Heart right ventricle (tissue), 16 donors: ENCODE results near the gene SEC23A. TPM values are rescaled to one million over a fixed set of nuclear protein-coding genes. Genes with fewer than 3 reads are reported as not detected.

Source experiments
- ATAC-seq, 8 donors: fragments of 200-7000 bp; cut with Tn5 transposase; one replicate each; pipeline ENCODE4 v1.9.1; 2020; ENCODE audit warnings: mild to moderate bottlenecking in 8 of 8, moderate library complexity in 8 of 8, moderate number of reproducible peaks in 1 of 8
- DNase-seq, 2 donors: peaks; one replicate each; pipeline ENCODE4 v3.0.0-alpha.2; 2020
- H3K27ac ChIP-seq, 10 donors: fragments of 200-600 bp; sonication (generic) in 2 of 10; one replicate each; pipeline versions ENCODE4 v1.5.0 to v1.8.0; 2020 to 2022; ENCODE audit warnings: mild to moderate bottlenecking in 3 of 10
- H3K27me3 ChIP-seq, 7 donors: fragments of 200-600 bp; one replicate each; pipeline ENCODE4 v1.8.0; 2021 to 2022; ENCODE audit warnings: mild to moderate bottlenecking in 2 of 7
- H3K36me3 ChIP-seq, 9 donors: fragments of 200-600 bp; sonication (generic) in 1 of 9; one replicate each; pipeline versions ENCODE4 v1.5.0 to v1.8.0; 2020 to 2022; ENCODE audit warnings: mild to moderate bottlenecking in 2 of 9
- H3K4me1 ChIP-seq, 9 donors: fragments of 200-600 bp; sonication (generic) in 1 of 9; one replicate each; pipeline versions ENCODE4 v1.5.0 to v1.8.0; 2020 to 2022; ENCODE audit warnings: mild to moderate bottlenecking in 4 of 9
- H3K4me3 ChIP-seq, 10 donors: fragments of 200-600 bp; sonication (generic) in 2 of 10; one replicate each; pipeline versions ENCODE4 v1.5.0 to v1.8.0; 2020 to 2022; ENCODE audit warnings: mild to moderate bottlenecking in 7 of 10, moderate library complexity in 2 of 10
- H3K9me3 ChIP-seq, 11 donors: fragments of 200-600 bp in 10 of 11; sonication (generic) in 2 of 11; one replicate each; pipeline versions ENCODE4 v1.5.0 to v1.8.0; 2013 to 2022; ENCODE audit warnings: mild to moderate bottlenecking in 2 of 11, control low read depth in 1 of 11, moderate library complexity in 1 of 11
- CTCF ChIP-seq, 9 donors: fragments of 200-600 bp; sonication (generic) in 2 of 9; IDR thresholded peaks; one replicate each; pipeline versions ENCODE4 v1.5.0 to v1.8.0; 2021 to 2022; ENCODE audit warnings: antibody characterized with exemption in 9 of 9, mild to moderate bottlenecking in 5 of 9, moderate library complexity in 1 of 9
- WGBS, 2 donors: extraction: QIAGEN DNeasy Blood & Tissue Kit; methylation state at CpG; one replicate each; pipeline ENCODE4 v1.1.7; 2013; ENCODE audit warnings: inconsistent platforms in 1 of 2; 5-methylcytosine and 5-hydroxymethylcytosine counted together
- intact Hi-C, 10 donors: fragments of 100-400 bp; cut with DNase I; formaldehyde crosslinking; loops; one replicate each; pipeline versions ENCODE4 v1.11.1 to v1.14.2; 2022
- polyA plus RNA-seq, 2 donors: library from polyadenylated mRNA; stranded (reverse); fragments of 200-250 nt; gene quantifications; one replicate each; pipeline ENCODE4 v1.2.3, GENCODE V29; 2013
- total RNA-seq, 10 donors: library from RNA; stranded (reverse); fragmentation: NEBNext Ultra II Directional in 3 of 10; extraction: Animal tissue kit (Norgen Biotek cat#: 25700) in 3 of 10; gene quantifications; one replicate each; pipeline versions ENCODE4 v1.2.1 to v1.2.4, GENCODE V29; 2021 to 2023
- donor health status: Arrhythmogenic right ventricular cardiomyopathy.
- donor health status: ischemic (EF 13 %, LVEDD 7.1; RV severe dilation, severe dysfunction).
- donor health status: healthy with polysubstance abuse.
- donor health status: DM: no; HTN: yes; CAD: no.
- donor health status: DM: no; HTN: no; CAD: no.
- donor health status: ischemic (EF 25% LVEDD 6.9; RV normal size, moderate dysfunction).
- donor health status: ischemic (EF 25% LVEDD 5.7; RV mildly dilated, moderate dysfunction).
- donor health status: healthy.
- donor health status: DM: yes; HTN: yes; CAD: no.
- donor health status: Ischemic cardiomyopathy.
- donor health status: ischemic (EF 35%, LVEDD 5.7; RV mildly dilated, moderate dysfunction).
- donor health status: nonischemic (EF 11% LVEDD 7.7; RV severe dilation, severe dysfunction).
- donor health status: DM: yes; HTN: yes; CAD: no.
- donor health status: PGD.
- donor health status: ischemic (EF 29% LVEDD 5.4; RV normal size, mild dysfunction).
- donor health status: nonischemic (EF 23%, LVEDD 6.1; RV moderate dilation, normal function).

SEC23A gene
- total and polyA plus RNA-seq, 12 donors = 12.1 to 113 (median 80.6) TPM

- Histone ChIP-seq H3K9me3 (no peaks in the 10 kb centered on the region), H3K27ac (no peak overlapping the region), H3K4me3 (no peak overlapping the region), H3K4me1 (no peaks in the 10 kb centered on the region), H3K27me3 (no peaks in the 10 kb centered on the region), H3K36me3 (peaks cover 0 to 100% (median 49%) of the 10 kb centered on the region in 9 donors)
- DNase-seq (no peak), ATAC-seq (no peak)
- WGBS, 2 donors = 51 to 63% methylated on average over 3 of the region's 3 CpGs
- intact Hi-C loops = no loop called here
- TF ChIP-seq CTCF (IDR thresholded peaks at IDR 0.05) = peak in 7 of 9 donors; percentile 11 to 48 (median 29)
Measured at GRCh38 chr14:39034481-39035296, 68.3 kb downstream of the SEC23A start.

DNA sequence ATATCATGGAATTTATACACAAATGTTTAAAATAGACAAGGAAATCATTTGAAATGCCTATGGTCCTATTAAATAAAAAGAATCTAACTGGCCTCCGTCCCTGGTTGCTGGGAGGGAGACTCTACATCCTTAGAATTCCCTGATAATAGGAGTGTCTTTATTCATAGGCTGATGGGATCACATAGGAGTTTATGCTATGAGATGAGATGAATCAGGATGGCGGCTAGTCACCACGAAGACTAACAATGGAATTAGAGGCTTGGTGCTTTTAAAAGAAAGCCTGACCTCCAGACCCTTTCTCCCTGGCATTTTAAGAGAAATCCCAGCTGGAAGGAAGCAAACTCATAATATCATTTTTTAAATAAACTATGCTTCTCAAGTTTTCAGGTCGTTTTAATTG lies 69.7 kb downstream of the SEC23A start:
- H3K36me3 ChIP-seq = peaks cover 0 to 99% (median 36%) of the 10 kb centered on the region in 9 donors
- intact Hi-C loops = no loop called here
- H3K9me3 ChIP-seq = no peaks in the 10 kb centered on the region
- DNase-seq (no peak), ATAC-seq (no peak)
- H3K4me1 ChIP-seq = no peaks in the 10 kb centered on the region
- H3K27me3 ChIP-seq = no peaks in the 10 kb centered on the region
- no peak overlapping the region for H3K4me3 ChIP-seq
- H3K27ac ChIP-seq = no peak overlapping the region
- 82 to 85% methylated on average over 4 of the region's 4 CpGs for WGBS, 2 donors
- no peak for TF ChIP-seq CTCF (IDR thresholded peaks at IDR 0.05)

- WGBS, 2 donors = 92 to 97% methylated on average over 10 of the region's 10 CpGs
- Histone ChIP-seq H3K9me3 (no peaks in the 10 kb centered on the region), H3K4me1 (no peaks in the 10 kb centered on the region), H3K27ac (no peak overlapping the region), H3K27me3 (no peaks in the 10 kb centered on the region), H3K36me3 (peaks cover 0 to 67% (median 11%) of the 10 kb centered on the region in 9 donors), H3K4me3 (no peak overlapping the region)
- ATAC-seq = no peak
- intact Hi-C loops = no loop called here
- TF ChIP-seq CTCF (IDR thresholded peaks at IDR 0.05) = no peak
- DNase-seq = no peak
Measured at GRCh38 chr14:39030209-39030608, 72.8 kb downstream of the SEC23A start.

GRCh38 chr14:39029789-39030188 lies 73.2 kb downstream of the SEC23A start:
- H3K27me3 ChIP-seq = no peaks in the 10 kb centered on the region
- H3K36me3 ChIP-seq = peaks cover 0 to 63% (median 11%) of the 10 kb centered on the region in 9 donors
- no peak overlapping the region for H3K4me3 ChIP-seq
- 94 to 95% methylated on average over 8 of the region's 8 CpGs for WGBS, 2 donors
- no peaks in the 10 kb centered on the region for H3K4me1 ChIP-seq
- no peak for DNase-seq
- no peak overlapping the region for H3K27ac ChIP-seq
- peak in 1 of 8 donors; percentile 22 for ATAC-seq
- intact Hi-C loops = no loop called here
- no peaks in the 10 kb centered on the region for H3K9me3 ChIP-seq
- TF ChIP-seq CTCF (IDR thresholded peaks at IDR 0.05) = no peak
